OCI-LY3 (cell line): ENCODE measurements around the gene GFRA1.

Experiments
- H2AFZ ChIP-seq: fragments of 200-600, 300-600 bp; shearing (Covaris generic); 2 replicates; pipeline ENCODE4 v1.6.0; 2014; ENCODE audit warnings: antibody characterized with exemption, low read depth, low read length
- H3K27ac ChIP-seq: fragments of 200-600, 300-600 bp; sonication (generic); 2 replicates; pipeline ENCODE4 v1.5.1; 2014; ENCODE audit warnings: mild to moderate bottlenecking, low read length, moderate library complexity, mixed read lengths
- H3K27me3 ChIP-seq: fragments of 200-600, 300-600 bp; sonication (generic); 2 replicates; pipeline ENCODE4 v1.6.1; 2014; ENCODE audit warnings: low read depth, low read length, mixed read lengths
- H3K36me3 ChIP-seq: fragments of 200-600, 300-600 bp; sonication (generic); replicated peaks from 2 replicates; pipeline ENCODE3; 2014; ENCODE audit warnings: low read depth, low read length, mixed read lengths
- H3K4me1 ChIP-seq: fragments of 300-600, 200-600 bp; sonication (generic); 2 replicates; pipeline ENCODE4 v1.6.1; 2014; ENCODE audit warnings: low read length, mixed read lengths
- H3K4me2 ChIP-seq: fragments of 200-600, 300-600 bp; sonication (generic); 2 replicates; pipeline ENCODE4 v1.6.1; 2014; ENCODE audit warnings: low read length, mixed read lengths
- H3K4me3 ChIP-seq: fragments of 300-600, 200-600 bp; sonication (generic); 2 replicates; pipeline ENCODE4 v1.5.1; 2014; ENCODE audit warnings: antibody characterized with exemption, mild to moderate bottlenecking, low read length, moderate library complexity
- H3K79me2 ChIP-seq: fragments of 300-600, 200-600 bp; shearing (Covaris generic); 2 replicates; pipeline ENCODE4 v1.6.1; 2014; ENCODE audit warnings: mild to moderate bottlenecking, low read length, mixed read lengths
- H3K9ac ChIP-seq: fragments of 300-600, 200-600 bp; shearing (Covaris generic); 2 replicates; pipeline ENCODE4 v1.6.0; 2014; ENCODE audit warnings: mild to moderate bottlenecking, low read length, moderate library complexity
- H3K9me3 ChIP-seq: fragments of 200-600, 300-600 bp; shearing (Covaris generic); 2 replicates; pipeline ENCODE4 v1.6.1; 2014; ENCODE audit warnings: low read length, mixed read lengths; ENCODE audit not compliant: insufficient read depth
- H4K20me1 ChIP-seq: fragments of 200-600, 300-600 bp; sonication (generic); 2 replicates; pipeline ENCODE4 v1.6.1; 2016; ENCODE audit warnings: low read length, mixed read lengths; ENCODE audit not compliant: insufficient read depth
- EZH2phosphoT487 ChIP-seq: fragments of 200-600 bp; shearing (Covaris generic); IDR thresholded peaks from 2 replicates; pipeline ENCODE4 v1.6.1; 2018; ENCODE audit warnings: antibody characterized with exemption, mixed run types, low read depth
- TF ChIP-seq, protein P1 (sequence below): fragments of 200-600, 300-600 bp; sonication (generic); IDR thresholded peaks from 2 replicates; pipeline ENCODE4 v1.5.1; 2014; ENCODE audit warnings: antibody characterized with exemption, low read length, low read depth

The GFRA1 gene

DNA sequence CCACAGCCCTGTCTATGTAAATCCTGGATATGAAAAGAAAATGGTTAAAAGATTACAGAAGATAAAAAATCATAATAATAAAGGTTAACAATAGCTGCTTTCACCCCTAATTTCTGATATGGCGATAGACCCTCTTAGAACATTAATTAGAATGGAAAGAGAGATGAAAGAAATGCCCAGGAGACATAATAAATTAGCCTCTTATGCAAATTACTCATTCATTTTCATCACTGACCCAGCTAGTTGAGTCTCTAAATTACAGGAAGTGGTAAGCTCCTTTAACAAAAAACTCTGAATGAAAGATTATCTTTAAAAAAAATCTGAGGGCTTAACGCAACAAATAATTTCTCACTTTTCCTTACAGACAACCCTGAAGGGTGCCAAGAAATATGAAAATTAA is 12.4 kb downstream of the GFRA1 start:
- Histone ChIP-seq H3K4me2 (no peak overlapping the region), H2AFZ (no peak overlapping the region), H3K79me2 (no peaks in the 10 kb centered on the region), H3K27me3 (no peaks in the 10 kb centered on the region), H3K4me3 (no peak overlapping the region), H3K9me3 (no peaks in the 10 kb centered on the region), H3K36me3 (no peaks in the 10 kb centered on the region), H3K4me1 (no peaks in the 10 kb centered on the region), H3K9ac (no peak overlapping the region), H4K20me1 (no peaks in the 10 kb centered on the region), H3K27ac (no peak overlapping the region)
- TF ChIP-seq, protein P1, sequence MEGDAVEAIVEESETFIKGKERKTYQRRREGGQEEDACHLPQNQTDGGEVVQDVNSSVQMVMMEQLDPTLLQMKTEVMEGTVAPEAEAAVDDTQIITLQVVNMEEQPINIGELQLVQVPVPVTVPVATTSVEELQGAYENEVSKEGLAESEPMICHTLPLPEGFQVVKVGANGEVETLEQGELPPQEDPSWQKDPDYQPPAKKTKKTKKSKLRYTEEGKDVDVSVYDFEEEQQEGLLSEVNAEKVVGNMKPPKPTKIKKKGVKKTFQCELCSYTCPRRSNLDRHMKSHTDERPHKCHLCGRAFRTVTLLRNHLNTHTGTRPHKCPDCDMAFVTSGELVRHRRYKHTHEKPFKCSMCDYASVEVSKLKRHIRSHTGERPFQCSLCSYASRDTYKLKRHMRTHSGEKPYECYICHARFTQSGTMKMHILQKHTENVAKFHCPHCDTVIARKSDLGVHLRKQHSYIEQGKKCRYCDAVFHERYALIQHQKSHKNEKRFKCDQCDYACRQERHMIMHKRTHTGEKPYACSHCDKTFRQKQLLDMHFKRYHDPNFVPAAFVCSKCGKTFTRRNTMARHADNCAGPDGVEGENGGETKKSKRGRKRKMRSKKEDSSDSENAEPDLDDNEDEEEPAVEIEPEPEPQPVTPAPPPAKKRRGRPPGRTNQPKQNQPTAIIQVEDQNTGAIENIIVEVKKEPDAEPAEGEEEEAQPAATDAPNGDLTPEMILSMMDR: no peak
- TF ChIP-seq EZH2phosphoT487: no peak

DNA sequence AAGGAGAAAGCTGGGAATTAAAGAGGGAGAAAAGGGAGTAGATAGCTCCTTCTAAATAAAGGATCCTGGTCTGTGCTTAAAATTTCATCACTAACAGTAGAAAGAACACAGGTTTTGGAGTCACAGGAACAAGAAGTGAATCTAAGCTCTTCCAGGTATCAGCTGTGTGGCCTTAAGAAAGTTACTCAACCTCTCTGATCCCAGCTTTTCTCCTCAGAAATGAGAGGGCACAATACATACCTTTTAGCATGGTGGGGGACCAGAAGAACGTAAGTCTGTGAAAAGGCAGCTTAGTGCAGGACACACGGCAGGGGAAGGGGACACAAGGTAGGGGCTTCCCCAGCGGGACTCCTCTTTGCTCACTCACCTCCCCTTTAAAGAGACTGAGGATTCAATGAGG is 13.4 kb downstream of the GFRA1 start:
- no peaks in the 10 kb centered on the region for H3K36me3 ChIP-seq
- H3K4me1 ChIP-seq: no peaks in the 10 kb centered on the region
- H3K27ac ChIP-seq: no peak overlapping the region
- no peaks in the 10 kb centered on the region for H4K20me1 ChIP-seq
- H3K4me2 ChIP-seq: no peak overlapping the region
- H3K9ac ChIP-seq: no peak overlapping the region
- H3K4me3 ChIP-seq: no peak overlapping the region
- TF ChIP-seq, protein P1: no peak
- TF ChIP-seq EZH2phosphoT487: no peak
- no peaks in the 10 kb centered on the region for H3K79me2 ChIP-seq
- H3K9me3 ChIP-seq: no peaks in the 10 kb centered on the region
- H2AFZ ChIP-seq: no peak overlapping the region
- H3K27me3 ChIP-seq: no peaks in the 10 kb centered on the region

DNA sequence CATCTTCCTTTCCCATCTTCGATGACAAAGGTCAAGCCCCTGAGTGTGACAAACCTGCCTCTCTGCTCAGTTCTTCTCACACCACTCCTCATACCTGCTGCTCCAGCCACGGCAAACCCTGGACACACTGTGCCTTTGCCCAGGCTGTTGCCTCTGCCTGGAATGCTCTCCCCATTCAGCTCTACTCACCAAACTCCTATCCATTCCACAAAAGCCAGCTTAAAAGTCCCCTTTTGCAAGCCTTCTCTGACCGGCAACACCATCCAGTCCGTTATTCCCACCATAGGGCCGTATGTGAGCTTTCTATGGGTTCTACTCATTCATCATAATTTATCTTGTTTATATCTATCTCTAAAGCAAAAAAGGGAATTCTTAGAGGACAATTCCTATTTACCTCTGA is 15.2 kb downstream of the GFRA1 start:
- Histone ChIP-seq H3K4me2 (no peak overlapping the region), H3K27ac (no peak overlapping the region), H3K9ac (no peak overlapping the region), H4K20me1 (no peaks in the 10 kb centered on the region), H3K79me2 (no peaks in the 10 kb centered on the region), H3K4me1 (no peaks in the 10 kb centered on the region), H3K9me3 (no peaks in the 10 kb centered on the region), H2AFZ (no peak overlapping the region), H3K4me3 (no peak overlapping the region), H3K27me3 (no peaks in the 10 kb centered on the region), H3K36me3 (no peaks in the 10 kb centered on the region)
- TF ChIP-seq, protein P1: no peak
- TF ChIP-seq EZH2phosphoT487: no peak

DNA sequence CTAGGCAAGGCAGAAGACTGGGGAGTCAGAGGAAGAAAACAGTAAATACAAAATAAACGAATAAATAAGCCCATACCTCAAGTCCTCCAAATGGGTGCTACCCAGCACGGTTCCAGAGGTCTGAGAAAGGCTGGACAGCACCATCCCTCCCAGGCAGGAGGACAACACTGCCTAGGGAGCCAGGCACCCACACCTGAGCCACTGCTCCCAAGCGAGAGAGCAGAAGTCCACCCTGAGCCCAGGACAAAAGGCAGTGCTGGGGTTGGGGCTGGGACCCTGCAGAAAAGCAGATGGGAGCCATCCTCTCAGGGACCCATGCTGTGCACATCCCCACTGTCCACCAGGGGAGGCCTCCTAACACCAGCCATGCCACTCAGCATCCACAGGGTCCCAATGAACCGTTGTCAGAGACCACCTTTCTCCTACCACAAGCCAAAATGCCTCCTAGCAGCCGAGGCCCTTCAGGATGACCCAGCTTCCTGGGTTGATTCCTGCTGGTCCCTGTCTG is 16.2 kb downstream of the GFRA1 start:
- Histone ChIP-seq H3K4me1 (no peaks in the 10 kb centered on the region), H2AFZ (no peak overlapping the region), H3K9ac (no peak overlapping the region), H4K20me1 (no peaks in the 10 kb centered on the region), H3K4me2 (no peak overlapping the region), H3K27ac (no peak overlapping the region), H3K4me3 (no peak overlapping the region), H3K79me2 (no peaks in the 10 kb centered on the region), H3K36me3 (no peaks in the 10 kb centered on the region), H3K27me3 (no peaks in the 10 kb centered on the region), H3K9me3 (no peaks in the 10 kb centered on the region)
- TF ChIP-seq, protein P1: no peak
- no peak for TF ChIP-seq EZH2phosphoT487
